H1 (cell line): ENCODE data around the gene MELK. TPM values are rescaled to one million over a fixed set of nuclear protein-coding genes. Genes with fewer than 3 reads are reported as not detected.

Experiments used
- CTCF ChIA-PET: fragments of 300-600 bp; sonication (Branson Sonifier 250); formaldehyde crosslinking; loops from one replicate; lab custom pipeline; 2021; ENCODE audit not compliant: partially characterized antibody; lab: Charles Lee
- POLR2A ChIA-PET: fragments of 300-600 bp; sonication (Branson Sonifier 250); formaldehyde crosslinking; loops from one replicate; lab custom pipeline; 2021; ENCODE audit warnings: inconsistent platforms; ENCODE audit not compliant: partially characterized antibody; lab: Charles Lee
- DNase-seq, 2 experiments: peaks; one replicate each; pipeline versions ENCODE4 v3.0.0 to v3.0.0-alpha.2; 2010 to 2022; ENCODE audit warnings: low spot score in 2 of 2, low read depth in 1 of 2, mixed read lengths in 1 of 2
- FAIRE-seq: peaks from 2 replicates; lab custom pipeline; 2011; peaks lifted over from hg19 to GRCh38; lab: Jason Lieb, UNC
- H2AFZ ChIP-seq: 2 replicates; pipeline ENCODE4 v1.8.1; 2012; ENCODE audit warnings: low read length, inconsistent platforms
- H2AK5ac ChIP-seq: 2 replicates; pipeline ENCODE4 v1.6.1; 2013; ENCODE audit warnings: low read depth, low read length
- H2BK120ac ChIP-seq: replicated peaks from 2 replicates; pipeline ENCODE3; 2013; ENCODE audit warnings: low read depth, low read length, inconsistent platforms
- H2BK12ac ChIP-seq: 2 replicates; pipeline ENCODE4 v1.6.1; 2013; ENCODE audit warnings: low read depth, low read length
- H2BK15ac ChIP-seq: 2 replicates; pipeline ENCODE4 v1.6.1; 2013; ENCODE audit warnings: low read length
- H2BK20ac ChIP-seq: 2 replicates; pipeline ENCODE4 v1.6.1; 2013; ENCODE audit warnings: low read length
- H2BK5ac ChIP-seq: 2 replicates; pipeline ENCODE4 v1.6.1; 2013; ENCODE audit warnings: low read depth, low read length
- H3K14ac ChIP-seq: 2 replicates; pipeline ENCODE4 v1.6.1; 2013; ENCODE audit warnings: inconsistent platforms; ENCODE audit not compliant: insufficient read length
- H3K18ac ChIP-seq: 2 replicates; pipeline ENCODE4 v1.6.1; 2013; ENCODE audit warnings: low read length; ENCODE audit errors: extremely low read depth
- H3K23ac ChIP-seq: 2 replicates; pipeline ENCODE4 v1.6.1; 2013; ENCODE audit warnings: inconsistent platforms; ENCODE audit not compliant: insufficient read length
- H3K23me2 ChIP-seq: 2 replicates; pipeline ENCODE4 v1.6.1; 2013; ENCODE audit warnings: low read depth, low read length
- H3K27ac ChIP-seq: 2 replicates; pipeline ENCODE4 v1.6.1; 2011; ENCODE audit warnings: low read depth, low read length, inconsistent platforms
- H3K27me3 ChIP-seq, 4 experiments: replicated peaks in 1 of 4; 1 replicate in 1 of 4; 2 replicates in 3 of 4; pipeline versions ENCODE4 v1.6.1 to v1.8.1; 2011 to 2013; ENCODE audit warnings: low read length in 3 of 4, mild to moderate bottlenecking in 3 of 4, inconsistent platforms in 2 of 4, mixed read lengths in 2 of 4, moderate library complexity in 1 of 4; ENCODE audit not compliant: control insufficient read depth in 3 of 4, insufficient read depth in 3 of 4; ENCODE audit errors: extremely low read depth in 1 of 4
- H3K36me3 ChIP-seq, 4 experiments: 2 replicates each; pipeline versions ENCODE4 v1.6.1 to v1.8.1; 2011 to 2013; ENCODE audit warnings: mild to moderate bottlenecking in 4 of 4, low read length in 3 of 4, moderate library complexity in 2 of 4, control low read depth in 1 of 4, inconsistent platforms in 1 of 4; ENCODE audit not compliant: insufficient read depth in 4 of 4, control insufficient read depth in 2 of 4
- H3K4ac ChIP-seq: replicated peaks from 2 replicates; pipeline ENCODE3; 2013; ENCODE audit warnings: low read length, low read depth, mixed read lengths, inconsistent platforms; ENCODE audit not compliant: insufficient read length
- H3K4me1 ChIP-seq, 4 experiments: replicated peaks in 1 of 4; 1 replicate in 1 of 4; 2 replicates in 3 of 4; pipeline versions ENCODE4 v1.6.1 to v1.8.1; 2011 to 2013; ENCODE audit warnings: low read length in 3 of 4, inconsistent platforms in 2 of 4, mixed read lengths in 1 of 4; ENCODE audit not compliant: insufficient read depth in 4 of 4, control insufficient read depth in 3 of 4
- H3K4me2 ChIP-seq, 2 experiments: 2 replicates each; pipeline versions ENCODE4 v1.6.1 to v1.8.1; 2011 to 2013; ENCODE audit warnings: low read depth in 2 of 2, low read length in 2 of 2, control low read depth in 1 of 2, inconsistent platforms in 1 of 2, mild to moderate bottlenecking in 1 of 2; ENCODE audit not compliant: insufficient read depth in 1 of 2
- H3K4me3 ChIP-seq, 4 experiments: fragments of 200-600, 300-600 bp in 1 of 4; sonication (generic), shearing (Covaris generic), sonication (Bioruptor Twin) in 1 of 4; 2 replicates each; pipeline versions ENCODE4 v1.5.1 to v1.8.1; 2011 to 2016; ENCODE audit warnings: low read length in 4 of 4, low read depth in 3 of 4, control low read depth in 2 of 4, inconsistent platforms in 2 of 4, mild to moderate bottlenecking in 2 of 4, mixed read lengths in 1 of 4, moderate library complexity in 1 of 4; ENCODE audit not compliant: insufficient read depth in 2 of 4; ENCODE audit errors: extremely low read depth in 1 of 4
- H3K56ac ChIP-seq: replicated peaks from 2 replicates; pipeline ENCODE3; 2013; ENCODE audit warnings: low read depth, mild to moderate bottlenecking, mixed read lengths, low read length, inconsistent platforms; ENCODE audit not compliant: insufficient read length
- H3K79me1 ChIP-seq: 2 replicates; pipeline ENCODE4 v1.6.1; 2013; ENCODE audit warnings: low read depth, low read length, control low read depth
- H3K79me2 ChIP-seq, 2 experiments: 2 replicates each; pipeline versions ENCODE4 v1.6.1 to v1.8.1; 2012 to 2013; ENCODE audit warnings: low read length in 2 of 2, mild to moderate bottlenecking in 2 of 2, inconsistent platforms in 1 of 2; ENCODE audit not compliant: insufficient read depth in 2 of 2, control insufficient read depth in 1 of 2
- H3K9ac ChIP-seq, 4 experiments: replicated peaks in 1 of 4; 1 replicate in 1 of 4; 2 replicates in 3 of 4; pipeline versions ENCODE4 v1.6.1 to v1.8.1; 2011 to 2013; ENCODE audit warnings: low read depth in 3 of 4, low read length in 3 of 4, control low read depth in 2 of 4, mild to moderate bottlenecking in 2 of 4, moderate library complexity in 2 of 4, inconsistent platforms in 1 of 4; ENCODE audit errors: extremely low read depth in 1 of 4
- H3K9me3 ChIP-seq, 2 experiments: 2 replicates each; pipeline versions ENCODE4 v1.6.1 to v1.8.1; 2012 to 2013; ENCODE audit warnings: mild to moderate bottlenecking in 2 of 2, moderate library complexity in 2 of 2, control low read depth in 1 of 2, inconsistent platforms in 1 of 2, low read depth in 1 of 2, low read length in 1 of 2, mixed read lengths in 1 of 2; ENCODE audit not compliant: insufficient read depth in 2 of 2
- H4K20me1 ChIP-seq, 2 experiments: replicated peaks in 1 of 2; 2 replicates each; pipeline versions ENCODE3 to v1.8.1; 2011 to 2013; ENCODE audit warnings: inconsistent platforms in 2 of 2, low read length in 2 of 2, mild to moderate bottlenecking in 1 of 2; ENCODE audit not compliant: insufficient read depth in 2 of 2, control insufficient read depth in 1 of 2
- H4K5ac ChIP-seq: 2 replicates; pipeline ENCODE4 v1.6.1; 2013; ENCODE audit warnings: low read length, low read depth, mixed read lengths, inconsistent platforms; ENCODE audit not compliant: insufficient read length
- H4K8ac ChIP-seq: 2 replicates; pipeline ENCODE4 v1.8.0; 2013; ENCODE audit warnings: mild to moderate bottlenecking, moderate library complexity, low read length, inconsistent platforms; ENCODE audit not compliant: insufficient read depth; ENCODE audit errors: extremely low read depth
- H4K91ac ChIP-seq: replicated peaks from 2 replicates; pipeline ENCODE3; 2013; ENCODE audit warnings: low read length, mixed read lengths, inconsistent platforms; ENCODE audit not compliant: insufficient read length
- SUZ12 ChIP-seq: fragments of 200-600 bp; sonication (generic); IDR thresholded peaks from 2 replicates; pipeline ENCODE4 v1.6.1; 2012; ENCODE audit warnings: mild to moderate bottlenecking, inconsistent platforms, low read length, moderate library complexity, mixed read lengths
- WGBS, 2 experiments: shearing (Covaris generic) in 1 of 2; methylation state at CpG; one replicate each; pipeline versions ENCODE4 v1.1.6 to v1.1.7; 2013 to 2015; ENCODE audit warnings: low lambda C conversion rate in 2 of 2, mixed read lengths in 2 of 2, inconsistent platforms in 1 of 2, low coverage in 1 of 2, missing lambda C conversion rate in 1 of 2; ENCODE audit not compliant: insufficient replicate concordance in 2 of 2, insufficient coverage in 1 of 2, insufficient read length in 1 of 2; ENCODE audit errors: extremely low coverage in 1 of 2, missing lambda C conversion rate in 1 of 2; 5-methylcytosine and 5-hydroxymethylcytosine counted together
- polyA plus RNA-seq, 7 experiments: library from polyadenylated mRNA; depleted of rRNA in 3 of 7; stranded (reverse) in 5 of 7; unstranded in 2 of 7; fragments of >200 nt in 5 of 7; fragments of 200-250 nt in 2 of 7; gene quantifications; 1 replicate in 5 of 7; 2 replicates in 1 of 7; 4 replicates in 1 of 7; pipeline versions ENCODE4 v1.2.1 to v1.2.3, GENCODE V29; 2011 to 2013; ENCODE audit warnings: missing spikeins in 2 of 7, mixed read lengths in 2 of 7
- total RNA-seq: library from RNA; stranded (reverse); fragmentation: NEBNext Ultra II Directional; extraction: Animal tissue kit (Norgen Biotek cat#: 25700); gene quantifications from 2 replicates; pipeline ENCODE4 v1.2.1, GENCODE V29; 2021

MELK gene
- total and polyA plus RNA-seq, 2 of the 8 experiments (the other 6 are each of a cell fraction or from before 2014, with no cell fraction given), result 26.2 to 53.1 TPM

- Histone ChIP-seq H3K36me3 (no peaks in the 10 kb centered on the region), H4K5ac (no peak overlapping the region), H4K91ac (no peak overlapping the region), H2BK12ac (no peak overlapping the region), H3K14ac (no peak overlapping the region), H3K9ac (no peak overlapping the region), H3K79me2 (no peaks in the 10 kb centered on the region), H3K56ac (no peak overlapping the region), H3K27me3 (no peaks in the 10 kb centered on the region), H2AFZ (peak overlapping the region; percentile 58; the same call in 1 of the 2 replicates)
- DNase-seq, result no peak
- no peak for TF ChIP-seq SUZ12
- TF ChIP-seq, all 59 proteins: peak for 0
- no peak overlapping the region for H4K8ac ChIP-seq
- H2BK5ac ChIP-seq, result no peak overlapping the region
- no peak overlapping the region for H3K27ac ChIP-seq
- ChIA-PET POLR2A (no interaction called here), CTCF (interaction anchor here (1.1 to 1.4 kb wide), 2 partner anchors 98 to 141 kb away, joined by 3 to 5 read pairs; no protein-coding TSS in a partner anchor)
- H3K4me3 ChIP-seq, result no peak overlapping the region
- H3K4ac ChIP-seq, result no peak overlapping the region
- 76% methylated on average over 1 of the region's 1 CpG; no CpG with 5 or more reads in 1 of the 2 experiments for WGBS, 2 experiments
- H3K18ac ChIP-seq, result no peak overlapping the region
- no peak overlapping the region for H3K4me2 ChIP-seq
- H4K20me1 ChIP-seq, result no peaks in the 10 kb centered on the region
- no peak overlapping the region for H2BK20ac ChIP-seq
- no peaks in the 10 kb centered on the region; a peak in 1 of 7 replicates for H3K4me1 ChIP-seq
- H2BK120ac ChIP-seq, result no peak overlapping the region
- H3K9me3 ChIP-seq, result no peaks in the 10 kb centered on the region
- H2AK5ac ChIP-seq, result no peak overlapping the region
- FAIRE-seq, result no peak
- no peak overlapping the region for H3K23ac ChIP-seq
- H2BK15ac ChIP-seq, result no peak overlapping the region
- no peaks in the 10 kb centered on the region for H3K23me2 ChIP-seq
- H3K79me1 ChIP-seq, result no peaks in the 10 kb centered on the region
Observed at GRCh38 chr9:36548454-36548853, 24.2 kb upstream of the MELK start.
